Nephron progenitor cell (in vitro differentiated cells): Measurements from ENCODE around the gene ZNRF1.
A peak's percentile ranks its signal among the peaks of the same experiment; 100 is the strongest.
"Not testable (repeated sequence)": the region's sequence is repeated elsewhere in the genome, so short reads cannot be mapped to it uniquely, and the experiment has no call there.

Experiments used
- DNase-seq: peaks from one replicate; pipeline ENCODE4 v3.0.0; 2021
- H3K27ac Mint-ChIP-seq: 2 replicates; pipeline ENCODE4 v1.8.0; 2021; ENCODE audit warnings: mild to moderate bottlenecking, moderate library complexity, mixed read lengths
- H3K27me3 Mint-ChIP-seq: 2 replicates; pipeline ENCODE4 v1.8.0; 2021; ENCODE audit warnings: mild to moderate bottlenecking, low read depth, mixed read lengths; ENCODE audit not compliant: poor library complexity
- H3K36me3 Mint-ChIP-seq: 2 replicates; pipeline ENCODE4 v1.8.0; 2021; ENCODE audit warnings: low read depth, mixed read lengths
- H3K4me1 Mint-ChIP-seq: 2 replicates; pipeline ENCODE4 v1.8.0; 2021; ENCODE audit warnings: mixed read lengths
- H3K4me3 Mint-ChIP-seq: 2 replicates; pipeline ENCODE4 v1.8.0; 2021; ENCODE audit warnings: mild to moderate bottlenecking, moderate library complexity, mixed read lengths
- H3K9me3 Mint-ChIP-seq: 2 replicates; pipeline ENCODE4 v1.8.0; 2021; ENCODE audit warnings: mild to moderate bottlenecking, moderate library complexity, mixed read lengths
- TF ChIP-seq, protein P1 (sequence below): fragments of 200-600 bp; sonication (generic); IDR thresholded peaks from 2 replicates; pipeline ENCODE4 v1.5.0; 2021; ENCODE audit warnings: antibody characterized with exemption

The ZNRF1 gene

DNA sequence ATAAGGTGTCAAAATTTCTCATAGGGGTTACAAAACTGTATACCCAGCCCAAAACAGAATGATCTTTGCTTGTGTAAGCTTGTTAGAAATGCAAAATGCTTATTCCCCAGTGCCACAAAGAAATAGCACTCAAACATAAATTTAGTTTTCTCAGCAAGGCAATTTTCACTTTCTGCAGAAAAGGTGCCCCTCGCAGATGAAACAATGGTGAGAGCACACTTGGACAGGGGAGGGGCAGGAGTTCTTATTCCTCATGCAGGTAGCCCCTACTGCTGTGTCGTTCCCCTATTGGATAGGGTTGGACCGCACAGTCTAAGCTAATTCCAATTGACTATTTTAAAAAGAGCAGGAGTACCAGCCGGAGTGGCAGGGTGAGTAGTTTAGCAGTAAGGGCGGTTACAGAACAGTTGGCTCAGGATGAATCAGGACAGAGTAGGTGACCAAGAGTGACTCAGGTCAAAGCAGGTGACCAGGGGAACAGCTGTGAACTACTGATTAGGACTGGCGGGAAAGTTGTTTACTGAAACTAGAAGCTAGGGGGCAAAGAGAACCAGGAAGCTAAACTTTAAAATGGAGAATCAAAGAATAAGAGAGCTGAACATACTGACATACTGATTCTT, 123.2 kb downstream of the ZNRF1 start:
- TF ChIP-seq, protein P1, sequence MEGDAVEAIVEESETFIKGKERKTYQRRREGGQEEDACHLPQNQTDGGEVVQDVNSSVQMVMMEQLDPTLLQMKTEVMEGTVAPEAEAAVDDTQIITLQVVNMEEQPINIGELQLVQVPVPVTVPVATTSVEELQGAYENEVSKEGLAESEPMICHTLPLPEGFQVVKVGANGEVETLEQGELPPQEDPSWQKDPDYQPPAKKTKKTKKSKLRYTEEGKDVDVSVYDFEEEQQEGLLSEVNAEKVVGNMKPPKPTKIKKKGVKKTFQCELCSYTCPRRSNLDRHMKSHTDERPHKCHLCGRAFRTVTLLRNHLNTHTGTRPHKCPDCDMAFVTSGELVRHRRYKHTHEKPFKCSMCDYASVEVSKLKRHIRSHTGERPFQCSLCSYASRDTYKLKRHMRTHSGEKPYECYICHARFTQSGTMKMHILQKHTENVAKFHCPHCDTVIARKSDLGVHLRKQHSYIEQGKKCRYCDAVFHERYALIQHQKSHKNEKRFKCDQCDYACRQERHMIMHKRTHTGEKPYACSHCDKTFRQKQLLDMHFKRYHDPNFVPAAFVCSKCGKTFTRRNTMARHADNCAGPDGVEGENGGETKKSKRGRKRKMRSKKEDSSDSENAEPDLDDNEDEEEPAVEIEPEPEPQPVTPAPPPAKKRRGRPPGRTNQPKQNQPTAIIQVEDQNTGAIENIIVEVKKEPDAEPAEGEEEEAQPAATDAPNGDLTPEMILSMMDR, result no peak
- Mint-ChIP-seq H3K27me3 (no peaks in the 10 kb centered on the region), H3K4me1 (peaks cover 11% of the 10 kb centered on the region), H3K4me3 (no peak overlapping the region), H3K36me3 (peaks cover 4% of the 10 kb centered on the region), H3K27ac (no peak overlapping the region), H3K9me3 (peaks cover 25% of the 10 kb centered on the region)
- DNase-seq, result no peak

DNA sequence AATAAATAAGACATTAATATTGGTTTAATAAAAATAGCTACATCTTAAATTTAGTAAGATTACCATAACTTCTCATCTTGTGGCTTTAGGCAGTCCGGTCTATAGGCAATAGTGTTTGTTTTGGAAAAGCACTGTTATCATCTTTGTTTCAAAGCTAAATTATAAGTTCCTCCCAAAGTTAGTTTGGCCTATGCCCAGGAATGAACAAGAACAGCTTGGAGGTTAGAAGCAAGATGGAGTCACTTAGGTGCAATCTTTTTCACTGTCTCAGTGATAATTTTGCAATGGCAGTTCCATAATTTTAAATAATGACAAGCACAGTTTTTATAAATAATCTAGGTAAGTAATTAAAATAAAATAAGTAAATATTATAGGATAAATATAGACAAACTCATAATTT, 123.8 kb downstream of the ZNRF1 start:
- H3K27ac Mint-ChIP-seq, result no peak overlapping the region
- TF ChIP-seq, protein P1, result no peak
- no peak overlapping the region for H3K4me3 Mint-ChIP-seq
- H3K27me3 Mint-ChIP-seq, result no peaks in the 10 kb centered on the region
- peaks cover 30% of the 10 kb centered on the region for H3K9me3 Mint-ChIP-seq
- H3K36me3 Mint-ChIP-seq, result peaks cover 10% of the 10 kb centered on the region
- H3K4me1 Mint-ChIP-seq, result peaks cover 11% of the 10 kb centered on the region
- no peak for DNase-seq

DNA sequence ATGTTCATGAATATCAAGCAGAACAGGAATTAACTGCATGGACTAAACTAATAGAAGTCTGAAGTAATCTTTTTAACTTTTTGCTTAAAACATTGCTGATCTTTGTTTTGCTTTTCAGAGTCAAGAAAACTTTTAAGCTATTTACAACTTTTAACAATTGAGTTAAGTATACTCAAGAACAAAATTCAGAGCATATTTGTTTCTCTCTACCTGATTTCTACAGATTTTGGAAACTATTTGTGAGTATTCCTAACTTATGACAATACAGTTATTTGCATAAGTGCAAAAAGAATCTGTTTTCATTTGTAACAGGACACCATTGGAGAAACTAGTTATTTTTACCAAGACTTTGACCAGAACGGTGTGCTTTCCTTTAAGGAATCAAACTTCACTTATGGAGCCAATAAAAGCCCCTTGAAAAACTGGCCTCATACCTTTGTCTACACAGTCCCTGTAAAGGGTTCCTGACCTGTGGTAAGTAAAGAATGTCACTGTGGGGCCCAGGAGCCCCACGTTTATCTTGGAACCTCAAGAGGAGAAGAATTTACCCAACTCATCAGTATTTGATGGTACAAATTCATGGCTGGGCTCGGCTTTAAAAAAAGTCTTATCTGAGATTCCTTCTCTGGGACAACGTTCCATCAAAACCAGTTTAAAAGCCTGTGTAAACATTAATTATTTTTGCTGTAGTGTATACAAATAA, 129.0 kb downstream of the ZNRF1 start:
- Mint-ChIP-seq H3K27ac (no peak overlapping the region), H3K36me3 (peaks cover 31% of the 10 kb centered on the region), H3K4me1 (peaks cover 21% of the 10 kb centered on the region), H3K9me3 (peaks cover 32% of the 10 kb centered on the region), H3K27me3 (no peaks in the 10 kb centered on the region), H3K4me3 (no peak overlapping the region)
- no peak for DNase-seq
- TF ChIP-seq, protein P1, result no peak

DNA sequence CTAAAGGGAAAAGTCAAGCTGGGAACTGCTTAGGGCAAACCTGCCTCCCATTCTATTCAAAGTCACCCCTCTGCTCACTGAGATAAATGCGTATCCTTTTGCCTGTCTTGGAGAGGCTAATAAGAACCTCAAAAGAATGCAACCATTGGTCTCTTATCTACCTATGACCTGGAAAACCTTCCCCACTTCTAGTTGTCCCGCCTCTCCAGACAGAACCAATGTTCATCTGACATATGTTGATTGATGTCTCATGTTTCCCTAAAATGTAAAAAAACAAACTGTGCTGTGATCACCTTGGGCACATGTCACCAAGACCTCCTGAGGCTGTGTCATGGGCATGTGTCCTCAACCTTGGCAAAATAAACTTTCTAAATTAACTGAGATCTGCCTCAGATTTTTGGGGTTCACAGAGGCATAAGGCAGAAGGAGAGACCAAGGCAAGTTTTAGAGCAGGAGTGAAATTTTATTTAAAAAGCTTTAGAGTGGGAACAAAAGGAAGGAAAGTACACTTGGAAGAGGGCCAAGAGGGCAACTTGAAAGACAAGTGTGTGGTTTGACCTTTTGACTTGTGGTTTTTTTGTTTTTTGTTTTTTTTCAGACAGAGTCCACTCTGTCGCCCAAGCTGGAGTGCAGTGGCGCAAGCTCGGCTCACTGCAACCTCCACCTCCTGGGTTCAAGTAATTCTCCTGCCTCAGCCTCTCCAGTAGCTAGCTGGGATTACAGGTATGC, 130.8 kb downstream of the ZNRF1 start:
- peaks cover 21% of the 10 kb centered on the region for H3K4me1 Mint-ChIP-seq
- not testable (repeated sequence) for DNase-seq, H3K27ac Mint-ChIP-seq, H3K27me3 Mint-ChIP-seq, H3K4me3 Mint-ChIP-seq
- H3K9me3 Mint-ChIP-seq, result peaks cover 32% of the 10 kb centered on the region
- peaks cover 31% of the 10 kb centered on the region for H3K36me3 Mint-ChIP-seq

DNA sequence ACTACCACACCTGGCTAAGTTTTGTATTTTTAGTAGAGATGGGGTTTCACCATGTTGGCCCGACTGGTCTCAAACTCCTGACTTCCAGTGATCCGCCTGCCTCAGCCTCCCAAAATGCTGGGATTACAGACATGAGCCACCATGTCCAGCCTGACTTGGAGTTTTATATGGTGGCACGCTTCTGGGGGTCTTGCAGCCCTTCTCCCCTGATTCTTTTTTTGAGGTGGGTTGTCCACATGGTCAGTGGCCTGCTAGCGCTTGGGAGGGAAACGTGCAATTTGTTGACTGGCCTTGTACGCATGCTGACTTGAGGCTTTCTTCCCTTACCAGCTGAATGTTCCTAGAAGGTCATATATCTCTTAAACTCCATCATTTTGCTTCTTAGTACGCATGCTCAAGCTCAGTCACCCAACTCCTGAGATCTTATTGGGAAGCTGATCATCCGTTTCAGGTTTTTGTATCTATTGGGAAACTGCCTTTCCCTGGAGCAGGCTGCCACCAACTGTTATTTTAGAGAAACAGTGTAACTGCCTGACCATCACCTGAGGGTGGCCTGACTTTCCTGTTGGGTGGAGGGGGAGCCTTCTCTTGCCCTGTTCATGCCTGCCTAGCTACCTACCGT, 131.4 kb downstream of the ZNRF1 start:
- no peak overlapping the region for H3K4me3 Mint-ChIP-seq
- H3K27ac Mint-ChIP-seq, result peak overlapping the region; percentile 92
- H3K36me3 Mint-ChIP-seq, result peaks cover 31% of the 10 kb centered on the region
- H3K9me3 Mint-ChIP-seq, result peaks cover 32% of the 10 kb centered on the region
- H3K27me3 Mint-ChIP-seq, result no peaks in the 10 kb centered on the region
- TF ChIP-seq, protein P1, result no peak
- H3K4me1 Mint-ChIP-seq, result peaks cover 21% of the 10 kb centered on the region
- no peak for DNase-seq

DNA sequence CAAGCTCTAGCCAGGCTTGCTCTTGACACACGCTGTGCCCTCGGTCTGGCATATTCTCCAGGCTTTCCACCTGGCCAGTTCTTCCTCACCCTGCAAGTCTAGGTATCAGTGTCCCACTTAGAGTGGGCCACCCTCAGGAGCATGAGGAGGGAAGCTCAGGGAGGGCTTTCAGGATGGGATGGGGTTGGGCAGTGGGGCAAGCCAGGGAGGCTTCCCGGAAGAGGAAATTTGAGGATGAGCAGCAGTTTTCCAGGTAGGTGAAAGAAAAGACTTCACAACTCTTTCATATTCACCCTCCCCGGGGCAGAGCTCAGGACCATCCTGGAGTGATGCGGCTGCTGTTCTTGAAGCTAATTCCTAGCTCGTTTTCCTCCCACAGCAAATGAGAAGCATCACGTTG, 132.3 kb downstream of the ZNRF1 start:
- Mint-ChIP-seq H3K4me1 (peaks cover 21% of the 10 kb centered on the region), H3K27ac (peak overlapping the region; percentile 92), H3K27me3 (no peaks in the 10 kb centered on the region), H3K9me3 (peaks cover 32% of the 10 kb centered on the region), H3K4me3 (no peak overlapping the region), H3K36me3 (peaks cover 31% of the 10 kb centered on the region)
- TF ChIP-seq, protein P1, result no peak
- no peak for DNase-seq
